Measurements from ENCODE around the gene PLAGL1.

DNA sequence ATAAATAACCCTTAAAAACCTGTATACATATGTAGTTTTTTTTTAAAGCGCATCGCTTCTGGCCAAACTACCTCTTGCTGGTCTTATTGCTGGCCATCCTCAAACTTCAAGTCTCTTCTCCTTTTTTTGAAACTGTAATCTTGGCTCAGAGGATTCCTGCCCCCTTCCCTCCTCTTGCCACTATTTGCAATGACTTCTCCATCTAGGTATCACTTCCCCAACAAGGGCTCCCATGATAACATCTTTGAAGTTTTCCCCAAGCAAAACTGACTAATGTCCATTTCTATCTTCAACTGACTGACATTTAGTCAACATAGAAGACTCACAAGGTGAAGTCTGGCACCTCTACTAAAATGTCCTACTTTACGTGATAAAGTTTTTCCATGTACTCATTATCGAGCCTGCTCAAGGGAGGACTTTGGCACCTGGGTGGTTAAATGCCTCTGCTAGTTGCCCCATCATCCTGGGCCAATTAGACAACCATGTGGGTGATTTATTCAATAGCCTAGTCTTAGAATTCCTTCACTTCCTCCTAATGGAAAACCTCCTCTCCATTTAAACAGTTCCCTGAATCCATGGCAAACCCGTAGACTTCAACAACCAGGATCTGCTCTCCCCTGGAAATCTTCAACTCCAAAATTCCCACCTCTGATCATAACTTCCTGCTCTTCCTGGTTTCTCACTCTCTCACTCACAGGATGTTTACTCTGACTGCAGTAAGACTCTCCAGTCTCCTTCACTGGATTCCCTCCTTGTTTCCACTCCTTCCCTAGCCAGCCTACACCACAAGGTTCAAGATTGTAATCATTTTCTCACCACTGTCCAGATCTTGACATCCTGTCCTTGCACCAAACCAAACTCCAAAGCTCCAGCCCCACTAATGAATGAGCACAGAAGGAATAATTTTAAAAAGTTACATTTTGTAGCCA, 9.4 kb upstream of the PLAGL1 start:
- TF ChIP-seq, protein P1, sequence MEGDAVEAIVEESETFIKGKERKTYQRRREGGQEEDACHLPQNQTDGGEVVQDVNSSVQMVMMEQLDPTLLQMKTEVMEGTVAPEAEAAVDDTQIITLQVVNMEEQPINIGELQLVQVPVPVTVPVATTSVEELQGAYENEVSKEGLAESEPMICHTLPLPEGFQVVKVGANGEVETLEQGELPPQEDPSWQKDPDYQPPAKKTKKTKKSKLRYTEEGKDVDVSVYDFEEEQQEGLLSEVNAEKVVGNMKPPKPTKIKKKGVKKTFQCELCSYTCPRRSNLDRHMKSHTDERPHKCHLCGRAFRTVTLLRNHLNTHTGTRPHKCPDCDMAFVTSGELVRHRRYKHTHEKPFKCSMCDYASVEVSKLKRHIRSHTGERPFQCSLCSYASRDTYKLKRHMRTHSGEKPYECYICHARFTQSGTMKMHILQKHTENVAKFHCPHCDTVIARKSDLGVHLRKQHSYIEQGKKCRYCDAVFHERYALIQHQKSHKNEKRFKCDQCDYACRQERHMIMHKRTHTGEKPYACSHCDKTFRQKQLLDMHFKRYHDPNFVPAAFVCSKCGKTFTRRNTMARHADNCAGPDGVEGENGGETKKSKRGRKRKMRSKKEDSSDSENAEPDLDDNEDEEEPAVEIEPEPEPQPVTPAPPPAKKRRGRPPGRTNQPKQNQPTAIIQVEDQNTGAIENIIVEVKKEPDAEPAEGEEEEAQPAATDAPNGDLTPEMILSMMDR (IDR thresholded peaks at IDR 0.05) = no peak
- no peak for TF ChIP-seq POLR2A (IDR thresholded peaks at IDR 0.05)
